ENCODE data around the gene ASS1. TPM values are rescaled to one million over a fixed set of nuclear protein-coding genes. Genes with fewer than 3 reads are reported as not detected.

ASS1 gene
- total and polyA plus RNA-seq, 3 donors from 2014 or later: 68.5 to 153 (median 90.2) TPM

DNA sequence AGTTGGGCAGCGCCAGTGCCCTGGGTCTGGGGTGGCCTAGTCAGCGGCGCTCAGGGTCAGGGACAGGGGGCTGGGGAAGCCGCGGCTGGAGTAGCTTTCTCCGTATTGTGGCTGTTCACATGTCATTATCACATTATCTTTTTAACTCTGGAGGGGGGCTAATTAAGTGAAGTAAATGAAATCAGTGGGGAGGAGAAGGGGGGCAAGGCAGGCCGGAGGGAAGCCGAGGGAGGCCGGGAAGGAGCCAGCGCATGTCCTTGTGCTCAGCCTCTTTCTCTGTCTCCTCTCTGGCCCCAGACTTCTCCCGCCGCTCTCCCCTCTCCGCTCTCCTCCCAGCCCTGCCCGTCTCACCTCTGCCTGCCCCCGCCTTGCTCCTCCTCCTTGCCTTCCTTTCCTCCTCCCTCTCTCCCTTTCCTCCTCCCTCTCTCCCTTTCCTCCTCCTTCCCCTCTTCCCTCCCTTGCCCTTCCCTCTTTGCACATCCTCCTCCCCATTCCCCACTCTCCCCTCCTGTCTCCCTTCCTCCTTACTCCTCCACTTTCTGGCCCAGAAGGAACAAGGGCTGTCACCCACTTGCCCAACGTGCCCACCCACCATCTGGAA is 38.7 kb downstream of the ASS1 start:
- Histone ChIP-seq H3K4me1 (no peaks in the 10 kb centered on the region), H3K27me3 (no peaks in the 10 kb centered on the region), H3K4me3 (no peak overlapping the region), H3K27ac (no peak overlapping the region), H3K9me3 (no peaks in the 10 kb centered on the region), H3K36me3 (ENCODE audit: low read depth, missing control alignments) (no peaks in the 10 kb centered on the region)
- TF ChIP-seq, protein P1, sequence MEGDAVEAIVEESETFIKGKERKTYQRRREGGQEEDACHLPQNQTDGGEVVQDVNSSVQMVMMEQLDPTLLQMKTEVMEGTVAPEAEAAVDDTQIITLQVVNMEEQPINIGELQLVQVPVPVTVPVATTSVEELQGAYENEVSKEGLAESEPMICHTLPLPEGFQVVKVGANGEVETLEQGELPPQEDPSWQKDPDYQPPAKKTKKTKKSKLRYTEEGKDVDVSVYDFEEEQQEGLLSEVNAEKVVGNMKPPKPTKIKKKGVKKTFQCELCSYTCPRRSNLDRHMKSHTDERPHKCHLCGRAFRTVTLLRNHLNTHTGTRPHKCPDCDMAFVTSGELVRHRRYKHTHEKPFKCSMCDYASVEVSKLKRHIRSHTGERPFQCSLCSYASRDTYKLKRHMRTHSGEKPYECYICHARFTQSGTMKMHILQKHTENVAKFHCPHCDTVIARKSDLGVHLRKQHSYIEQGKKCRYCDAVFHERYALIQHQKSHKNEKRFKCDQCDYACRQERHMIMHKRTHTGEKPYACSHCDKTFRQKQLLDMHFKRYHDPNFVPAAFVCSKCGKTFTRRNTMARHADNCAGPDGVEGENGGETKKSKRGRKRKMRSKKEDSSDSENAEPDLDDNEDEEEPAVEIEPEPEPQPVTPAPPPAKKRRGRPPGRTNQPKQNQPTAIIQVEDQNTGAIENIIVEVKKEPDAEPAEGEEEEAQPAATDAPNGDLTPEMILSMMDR (IDR thresholded peaks at IDR 0.05): no peak
- no peak for TF ChIP-seq POLR2A (IDR thresholded peaks at IDR 0.05)
- intact Hi-C loops (cut with DNase I; ENCODE audit: low total_unique reads): no loop called here
- DNase-seq: no peak
- 72 to 79% methylated on average over 16 of the region's 16 CpGs for WGBS, 2 donors

DNA sequence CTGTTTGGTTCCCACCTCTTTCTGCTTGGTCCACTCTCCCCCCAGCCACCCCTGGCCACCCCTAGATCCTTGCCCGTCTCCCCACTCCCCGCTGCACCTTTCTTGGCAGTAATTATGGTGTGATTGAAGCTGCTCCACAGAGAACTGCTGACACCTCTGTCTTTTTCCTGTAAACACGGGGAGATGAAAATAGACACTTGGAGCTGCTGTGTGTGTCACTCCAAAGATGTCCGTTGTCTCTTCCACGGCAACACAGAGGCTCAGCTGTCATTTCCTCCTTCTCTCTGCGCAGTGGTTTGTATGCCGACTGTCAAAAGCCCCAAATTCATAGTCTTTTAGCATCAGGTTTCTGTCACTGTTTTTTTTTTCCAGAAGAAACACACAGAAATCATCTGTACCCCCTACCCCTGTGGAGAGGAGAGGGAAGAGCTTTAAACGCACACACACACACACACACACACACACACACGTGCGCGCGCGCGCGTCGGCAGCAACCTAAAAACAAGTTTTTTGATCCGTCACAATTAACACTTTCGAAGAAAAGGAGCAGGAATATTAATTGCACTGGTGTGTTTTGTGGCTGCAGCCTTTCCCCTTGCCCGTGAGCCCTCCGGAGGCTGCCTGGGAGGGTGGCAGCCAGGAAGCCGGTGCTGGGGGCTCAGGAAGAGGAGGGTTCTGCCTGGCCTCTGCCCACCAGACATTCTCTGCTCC is 39.8 kb downstream of the ASS1 start:
- intact Hi-C loops (cut with DNase I; ENCODE audit: low total_unique reads): no loop called here

DNA sequence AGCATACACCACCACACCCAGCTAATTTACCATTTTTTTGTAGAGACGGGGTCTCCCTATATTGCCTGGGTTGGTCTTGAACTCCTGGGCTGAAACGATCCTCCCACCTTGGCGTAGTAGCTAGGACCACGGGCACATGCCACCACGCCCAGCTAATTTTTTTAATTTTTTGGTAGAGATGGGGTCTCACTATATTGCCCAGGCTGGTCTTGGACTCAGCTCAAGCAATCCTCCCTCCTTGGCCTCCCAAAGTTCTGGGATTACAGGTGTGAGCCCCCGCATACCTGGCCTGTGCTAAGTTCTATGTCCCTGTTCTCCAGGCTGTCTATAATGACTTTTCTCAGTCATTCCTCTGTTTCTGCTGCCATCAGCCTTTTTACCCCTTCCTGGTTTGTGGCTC is 41.3 kb downstream of the ASS1 start:
- no peak overlapping the region for H3K4me3 ChIP-seq
- H3K36me3 ChIP-seq (ENCODE audit: low read depth, missing control alignments): no peaks in the 10 kb centered on the region
- TF ChIP-seq, protein P1 (IDR thresholded peaks at IDR 0.05): no peak
- TF ChIP-seq POLR2A (IDR thresholded peaks at IDR 0.05): no peak
- H3K9me3 ChIP-seq: no peaks in the 10 kb centered on the region
- 95 to 99% methylated on average over 6 of the region's 6 CpGs for WGBS, 2 donors
- no peaks in the 10 kb centered on the region for H3K27me3 ChIP-seq
- DNase-seq: no peak
- H3K4me1 ChIP-seq: no peaks in the 10 kb centered on the region
- no peak overlapping the region for H3K27ac ChIP-seq
- intact Hi-C loops (cut with DNase I; ENCODE audit: low total_unique reads): no loop called here

More for the DNA sequence above, 39.8 kb downstream of the ASS1 start:
- Histone ChIP-seq H3K27ac (no peak overlapping the region), H3K36me3 (ENCODE audit: low read depth, missing control alignments) (no peaks in the 10 kb centered on the region), H3K4me1 (no peaks in the 10 kb centered on the region), H3K4me3 (no peak overlapping the region), H3K9me3 (no peaks in the 10 kb centered on the region), H3K27me3 (no peaks in the 10 kb centered on the region)
- DNase-seq: no peak
- TF ChIP-seq, protein P1 (IDR thresholded peaks at IDR 0.05): no peak
- no peak for TF ChIP-seq POLR2A (IDR thresholded peaks at IDR 0.05)
- 93% methylated on average over 21 of the region's 21 CpGs for WGBS, 2 donors

DNA sequence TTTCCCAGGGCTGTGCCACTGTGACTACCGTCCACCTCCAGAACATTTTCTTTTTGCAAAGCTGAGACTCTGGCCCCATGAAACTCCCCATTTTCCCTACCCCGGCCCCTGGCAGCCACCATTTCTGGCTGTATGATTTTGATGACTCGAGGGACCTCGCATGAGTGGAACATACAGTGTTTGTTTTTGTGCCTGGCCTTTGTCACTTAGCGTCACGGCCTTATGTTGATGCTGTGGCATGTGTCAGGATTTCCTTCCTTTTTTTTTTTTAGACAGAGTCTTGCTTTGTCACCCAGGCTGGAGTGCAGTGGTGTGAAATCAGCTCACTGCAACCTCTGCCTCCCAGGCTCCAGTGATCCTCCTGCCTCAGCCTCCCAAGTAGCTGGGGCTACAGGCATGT is 42.7 kb downstream of the ASS1 start:
- intact Hi-C loops (cut with DNase I; ENCODE audit: low total_unique reads): no loop called here
- Histone ChIP-seq H3K9me3 (no peaks in the 10 kb centered on the region), H3K27me3 (no peaks in the 10 kb centered on the region), H3K36me3 (ENCODE audit: low read depth, missing control alignments) (no peaks in the 10 kb centered on the region), H3K27ac (no peak overlapping the region), H3K4me1 (no peaks in the 10 kb centered on the region), H3K4me3 (no peak overlapping the region)
- WGBS, 2 donors: 88% methylated on average over 6 of the region's 6 CpGs
- no peak for DNase-seq
- TF ChIP-seq, protein P1 (IDR thresholded peaks at IDR 0.05): no peak
- no peak for TF ChIP-seq POLR2A (IDR thresholded peaks at IDR 0.05)

Measured in testis (tissue), 3 donors.